HG03280 (cell line): ENCODE results near the gene C2CD4A.

Experiments
- ATAC-seq: cut with Tn5 transposase; IDR thresholded peaks from one replicate; pipeline ENCODE4 v1.9.1; 2021; ENCODE audit warnings: mild to moderate bottlenecking, moderate library complexity; ENCODE audit not compliant: unreplicated experiment

Gene C2CD4A

GRCh38 chr15:62099094-62099601, 32.4 kb downstream of the C2CD4A start:
- ATAC-seq = no peak

- no peak for ATAC-seq
Observed at GRCh38 chr15:62103431-62103830, 36.7 kb downstream of the C2CD4A start.

GRCh38 chr15:62104401-62104800, 37.6 kb downstream of the C2CD4A start:
- no peak for ATAC-seq

GRCh38 chr15:62104846-62105245, 38.1 kb downstream of the C2CD4A start:
- ATAC-seq = no peak

GRCh38 chr15:62105266-62105665, 38.5 kb downstream of the C2CD4A start:
- no peak for ATAC-seq

GRCh38 chr15:62106096-62106495, 39.3 kb downstream of the C2CD4A start:
- no peak for ATAC-seq

- no peak for ATAC-seq
Observed at GRCh38 chr15:62107571-62108121, 40.9 kb downstream of the C2CD4A start.

- no peak for ATAC-seq
Observed at GRCh38 chr15:62108411-62108810, 41.6 kb downstream of the C2CD4A start.

GRCh38 chr15:62109437-62109836, 42.7 kb downstream of the C2CD4A start:
- ATAC-seq = no peak

- no peak for ATAC-seq
Observed at GRCh38 chr15:62109982-62110851, 43.4 kb downstream of the C2CD4A start.

GRCh38 chr15:62112081-62112480, 45.3 kb downstream of the C2CD4A start:
- no peak for ATAC-seq

- ATAC-seq = no peak
Observed at GRCh38 chr15:62112616-62113593, 46.1 kb downstream of the C2CD4A start.

GRCh38 chr15:62115847-62116246, 49.1 kb downstream of the C2CD4A start:
- no peak for ATAC-seq

GRCh38 chr15:62118520-62119226, 51.9 kb downstream of the C2CD4A start:
- no peak for ATAC-seq

GRCh38 chr15:62119227-62119864, 52.6 kb downstream of the C2CD4A start:
- no peak for ATAC-seq

GRCh38 chr15:62119874-62120273, 53.1 kb downstream of the C2CD4A start:
- ATAC-seq = no peak
